ENCODE data around the gene GRB2. TPM values are rescaled to one million over a fixed set of nuclear protein-coding genes. Genes with fewer than 3 reads are reported as not detected.
"Not testable (repeated sequence)": the region's sequence is repeated elsewhere in the genome, so short reads cannot be mapped to it uniquely, and the experiment has no call there.

GRB2 gene
- total RNA-seq (2014; rRNA removed) = 95.7 and 113 TPM in 2 replicates
- polyA plus RNA-seq (2012) = 53.8 TPM

GRCh38 chr17:75405365-75406221 is at the start of gene GRB2:
TSS of gene GRB2 (minus strand) at chr17:75405678. CDS start at chr17:75393628, 12,050 bp downstream.
- peak; percentile 94 for DNase-seq (ENCODE audit: low read depth)

GRCh38 chr17:75454672-75455071 is 49.2 kb upstream of the GRB2 start:
- not testable (repeated sequence) for DNase-seq (ENCODE audit: low read depth)

GRCh38 chr17:75454193-75454592 is 48.7 kb upstream of the GRB2 start:
- DNase-seq (ENCODE audit: low read depth) = no peak

GRCh38 chr17:75450270-75450669 is 44.8 kb upstream of the GRB2 start:
- DNase-seq (ENCODE audit: low read depth) = no peak

DNA sequence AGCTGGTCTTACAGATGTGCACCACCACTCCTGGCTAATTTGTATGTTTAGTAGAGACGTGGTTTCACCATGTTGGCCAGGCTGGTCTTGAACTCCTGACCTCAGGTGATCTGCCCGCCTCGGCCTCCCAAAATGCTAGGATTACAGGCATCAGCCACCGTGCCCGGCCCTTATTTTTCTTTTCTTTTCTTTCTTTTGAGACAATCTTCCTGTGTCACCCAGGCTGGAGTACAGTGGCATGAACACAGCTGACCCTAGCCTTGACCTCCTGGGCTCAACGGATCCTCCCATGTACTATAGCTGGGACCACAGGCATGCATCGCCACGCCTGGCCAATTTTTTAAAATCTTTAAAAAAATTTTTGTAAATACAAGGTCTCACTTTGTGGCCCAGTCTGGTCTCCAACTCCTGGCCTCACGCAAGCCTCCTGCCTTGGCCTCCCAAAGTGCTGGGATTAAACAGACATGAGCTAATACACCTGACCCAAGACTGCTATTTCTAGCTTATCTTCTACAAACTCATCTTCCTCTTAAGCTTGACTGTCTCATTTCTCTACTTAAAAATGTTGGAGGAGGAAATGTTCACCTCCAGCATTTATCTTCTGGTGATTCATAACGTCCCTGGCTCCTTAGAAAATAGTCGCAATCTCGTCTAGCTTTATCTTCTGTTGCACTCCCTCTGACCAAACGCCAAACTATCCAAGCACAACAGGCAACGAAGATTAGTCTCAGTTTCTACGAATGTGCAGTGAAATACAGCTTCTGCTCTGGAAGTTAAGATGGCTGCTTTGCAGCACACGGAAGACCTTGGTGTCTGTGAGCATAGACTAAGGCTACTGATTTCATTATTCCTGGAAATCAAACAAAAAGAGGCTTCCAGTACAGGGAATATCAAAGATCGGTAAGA is 42.7 kb upstream of the GRB2 start:
- no peak for DNase-seq (ENCODE audit: low read depth)

DNA sequence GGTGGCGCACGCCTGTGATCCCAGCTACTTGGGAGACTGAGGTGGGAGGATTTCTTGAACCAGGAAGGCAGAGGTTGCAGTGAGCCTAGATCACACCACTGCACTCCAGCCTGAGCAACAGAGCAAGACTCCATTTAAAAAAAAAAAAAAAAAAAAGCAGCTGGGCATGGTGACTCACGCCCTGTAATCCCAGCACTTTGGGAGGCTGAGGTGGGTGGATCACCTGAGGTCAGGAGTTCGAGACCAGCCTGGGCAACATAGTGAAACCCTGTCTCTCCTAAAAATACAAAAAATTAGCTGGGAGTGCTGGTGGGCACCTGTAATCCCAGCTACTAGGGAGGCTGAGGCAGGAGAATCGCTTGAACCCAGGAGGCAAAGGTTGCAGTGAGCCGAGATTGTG is 40.4 kb upstream of the GRB2 start:
- not testable (repeated sequence) for DNase-seq (ENCODE audit: low read depth)

- DNase-seq (ENCODE audit: low read depth) = no peak
Measured at GRCh38 chr17:75445296-75445695, 39.8 kb upstream of the GRB2 start.

- no peak for DNase-seq (ENCODE audit: low read depth)
Measured at GRCh38 chr17:75442168-75443103, 37.0 kb upstream of the GRB2 start.

GRCh38 chr17:75440738-75441448 is 35.4 kb upstream of the GRB2 start:
- DNase-seq (ENCODE audit: low read depth) = no peak

GRCh38 chr17:75439287-75439686 is 33.8 kb upstream of the GRB2 start:
- DNase-seq (ENCODE audit: low read depth) = no peak

DNA sequence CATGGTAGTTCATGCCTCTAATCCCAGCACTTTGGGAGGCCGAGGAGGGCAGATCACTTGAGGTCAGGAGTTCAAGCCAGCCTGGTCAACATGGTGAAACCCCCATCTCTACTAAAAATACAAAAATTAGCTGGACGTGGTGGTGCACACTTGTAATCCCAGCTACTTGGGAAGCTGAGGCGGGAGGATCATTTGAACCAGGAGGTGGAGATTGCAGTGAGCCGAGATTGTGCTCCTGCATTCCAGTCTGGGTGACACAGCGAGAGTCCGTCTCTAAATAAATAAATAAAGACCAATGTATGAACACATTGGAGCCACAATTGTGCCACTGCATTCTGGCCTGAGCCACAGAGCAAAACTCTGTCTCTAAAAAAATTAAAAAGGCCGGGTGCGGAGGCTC is 31.9 kb upstream of the GRB2 start:
- DNase-seq (ENCODE audit: low read depth) = not testable (repeated sequence)

- DNase-seq (ENCODE audit: low read depth) = not testable (repeated sequence)
Measured at GRCh38 chr17:75434433-75434832, 29.0 kb upstream of the GRB2 start.

- no peak for DNase-seq (ENCODE audit: low read depth)
Measured at GRCh38 chr17:75433218-75433783, 27.8 kb upstream of the GRB2 start.

GRCh38 chr17:75430159-75430974 is 24.9 kb upstream of the GRB2 start:
- peak; percentile 80 for DNase-seq (ENCODE audit: low read depth)

DNA sequence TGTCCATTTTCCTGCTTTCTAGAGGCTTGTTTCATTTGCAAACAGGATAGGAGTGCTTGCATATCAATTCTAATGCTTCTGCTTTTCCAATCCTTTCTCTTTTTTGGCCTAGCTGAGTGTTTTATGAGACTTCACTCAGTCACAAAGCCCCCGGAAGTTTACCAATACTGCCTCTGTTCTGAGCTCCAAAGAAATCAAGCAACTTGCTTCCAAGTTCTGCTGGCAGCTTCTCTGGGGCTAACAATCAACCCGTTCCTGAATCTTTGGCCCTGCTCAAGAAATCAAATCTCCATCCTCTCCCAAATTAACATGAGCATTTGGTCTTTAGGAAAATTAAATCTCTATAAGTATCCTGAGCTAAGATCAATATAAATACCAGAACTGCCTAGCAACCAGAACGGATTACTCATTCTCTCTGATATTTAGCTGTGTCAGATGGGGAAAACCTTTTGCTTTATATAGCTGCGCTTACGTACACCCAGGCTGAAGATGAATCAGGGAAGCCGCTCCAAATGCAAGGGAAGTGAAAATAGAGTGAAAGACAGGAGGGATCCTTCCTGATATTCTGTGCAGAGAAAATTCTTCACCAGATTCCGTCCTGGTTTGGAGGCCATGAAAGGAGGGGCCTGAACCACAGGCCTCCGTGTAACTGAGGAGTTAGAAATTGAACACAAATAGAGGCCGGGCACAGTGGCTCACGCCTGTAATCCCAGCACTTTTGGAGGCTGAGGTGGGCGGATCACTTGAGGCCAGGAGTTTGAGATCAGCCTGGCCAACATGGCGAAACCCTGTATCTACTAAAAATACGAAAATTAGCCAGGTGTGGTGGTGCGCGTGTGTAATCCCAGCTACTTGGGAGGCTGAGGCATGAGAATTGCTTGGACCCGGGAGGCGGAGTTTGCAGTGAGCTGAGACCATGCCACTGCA is 23.3 kb upstream of the GRB2 start:
- peak; percentile 53 for DNase-seq (ENCODE audit: low read depth)

DNA sequence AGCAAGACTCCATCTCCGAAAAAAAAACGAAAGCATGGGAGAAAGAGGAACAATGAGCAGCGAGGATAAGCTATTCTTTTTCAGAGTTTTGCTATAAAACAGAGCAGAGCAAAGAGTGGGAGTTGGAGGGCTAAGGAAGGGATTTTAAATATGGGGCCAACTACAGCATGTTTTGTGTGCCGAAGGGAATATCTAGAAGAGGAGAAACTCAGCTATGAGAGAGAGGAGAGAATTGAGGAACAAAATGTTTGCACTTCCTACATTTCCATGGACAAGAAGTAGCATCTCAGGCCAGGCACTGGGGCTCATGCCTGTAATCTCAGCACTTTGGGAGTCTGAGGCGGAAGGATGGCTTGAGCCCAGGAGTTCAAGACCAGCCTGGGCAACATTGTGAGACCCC is 13.1 kb upstream of the GRB2 start:
- DNase-seq (ENCODE audit: low read depth) = no peak

GRCh38 chr17:75417054-75417580 is 11.6 kb upstream of the GRB2 start:
- DNase-seq (ENCODE audit: low read depth) = no peak

DNA sequence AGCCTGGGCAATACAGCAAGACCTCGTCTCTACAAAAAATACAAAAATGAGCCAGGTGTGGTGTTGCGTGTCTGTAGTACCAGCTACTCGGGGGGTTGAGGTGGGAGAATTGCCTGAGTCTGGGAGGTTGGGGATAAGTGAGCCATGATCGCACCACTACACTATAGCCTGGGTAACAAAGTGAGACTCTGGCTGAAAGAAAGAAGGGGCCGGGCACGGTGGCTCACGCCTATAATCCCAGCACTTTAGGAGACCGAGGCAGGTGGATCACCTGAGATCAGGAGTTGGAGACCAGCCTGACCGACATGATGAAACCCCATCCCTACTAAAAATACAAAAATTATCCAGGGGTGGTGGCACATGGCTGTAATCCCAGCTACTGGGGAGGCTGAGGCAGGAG is 10.5 kb upstream of the GRB2 start:
- no peak for DNase-seq (ENCODE audit: low read depth)
